Stimulated activated CD8-positive, alpha-beta memory T cell treated with anti-CD3 and anti-CD28 coated beads, Interleukin-15, amount 100 ng/mL, for 48 hours (primary cell): ENCODE measurements around the gene ESYT2.
"Not testable (repeated sequence)": the region's sequence is repeated elsewhere in the genome, so short reads cannot be mapped to it uniquely, and the experiment has no call there.

ENCODE experiments used
- DNase-seq, 2 donors: peaks; one replicate each; pipeline ENCODE4 v3.0.0-alpha.2; 2020; ENCODE audit warnings: low read depth in 2 of 2

The ESYT2 gene

GRCh38 chr7:158697597-158697996 is 131.7 kb downstream of the ESYT2 start:
- DNase-seq: not testable (repeated sequence)

DNA sequence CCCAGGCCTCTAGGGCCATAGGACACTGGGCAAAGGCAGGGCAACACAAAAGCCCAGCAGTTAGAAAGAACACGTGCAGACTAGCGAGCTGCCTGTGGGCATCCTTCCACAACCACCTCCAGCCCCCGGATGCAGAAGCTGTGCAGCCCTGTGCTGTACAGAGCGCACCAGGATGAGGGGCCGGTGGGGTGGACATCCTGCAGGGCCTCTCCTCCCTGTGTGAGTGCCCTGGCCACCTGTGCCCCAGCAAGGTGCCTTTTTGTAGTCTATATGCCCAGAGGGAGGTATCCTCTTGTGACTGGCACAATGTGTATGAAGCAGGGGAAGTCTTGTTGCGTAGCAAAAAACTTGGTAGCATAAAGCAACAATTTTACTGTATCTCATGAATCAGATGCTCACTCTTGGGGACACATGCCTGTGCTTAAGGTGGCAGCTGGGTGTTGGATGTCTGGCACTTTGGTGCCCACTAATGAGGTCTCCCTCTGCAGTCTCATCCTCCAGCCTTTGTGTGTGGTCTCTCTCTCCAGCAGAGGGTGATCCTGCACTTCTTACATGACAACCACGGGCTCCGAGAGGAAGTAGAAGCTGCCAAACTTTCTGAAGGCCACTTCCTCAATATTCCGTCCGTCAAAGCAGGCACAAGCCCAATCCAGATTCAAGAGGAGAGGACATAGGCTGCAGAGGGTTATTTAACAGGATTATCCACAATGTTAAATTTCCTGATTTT is 133.4 kb downstream of the ESYT2 start:
- no peak for DNase-seq

- DNase-seq: no peak
These were observed 134.3 kb downstream of the ESYT2 start for GRCh38 chr7:158695056-158695455.

- DNase-seq: no peak
These were observed 134.7 kb downstream of the ESYT2 start for GRCh38 chr7:158694650-158695049.

DNA sequence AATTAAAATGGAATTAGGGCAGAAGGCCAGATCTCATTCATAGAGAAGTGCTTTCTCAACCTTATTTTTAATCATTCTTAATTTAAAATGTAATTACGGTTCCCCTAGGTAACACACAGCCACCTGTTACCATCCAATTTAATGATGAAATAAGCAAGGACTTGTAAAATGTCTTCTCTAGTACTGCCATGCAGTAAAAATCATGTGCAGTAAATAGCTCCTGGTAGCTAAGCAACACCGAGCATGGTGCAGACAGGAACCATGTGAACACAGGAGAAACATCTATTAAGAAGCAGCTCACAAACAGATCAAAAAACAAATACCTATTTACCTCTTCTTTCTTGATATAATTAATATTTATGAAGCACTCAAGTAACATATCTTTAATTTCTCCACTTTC is 139.8 kb downstream of the ESYT2 start:
- DNase-seq: no peak

DNA sequence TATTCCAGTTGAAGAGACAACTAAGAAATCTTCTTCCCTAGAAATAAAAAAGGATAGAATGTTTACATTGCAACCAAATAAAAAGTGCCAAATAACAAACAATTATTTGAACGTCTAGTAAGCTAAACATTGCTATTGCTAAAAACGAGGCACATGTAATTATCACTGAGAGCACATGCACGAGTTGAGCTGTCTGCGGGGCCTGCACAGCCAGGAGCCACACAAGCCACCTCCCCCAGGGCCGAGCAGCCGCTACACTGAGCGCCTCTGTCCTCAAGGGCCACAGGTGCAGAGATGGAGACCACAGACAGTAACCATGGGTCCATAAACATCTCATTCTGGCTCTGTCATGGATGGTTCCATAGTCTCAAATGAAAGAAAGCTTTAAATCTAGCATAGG is 141.9 kb downstream of the ESYT2 start:
- no peak for DNase-seq

DNA sequence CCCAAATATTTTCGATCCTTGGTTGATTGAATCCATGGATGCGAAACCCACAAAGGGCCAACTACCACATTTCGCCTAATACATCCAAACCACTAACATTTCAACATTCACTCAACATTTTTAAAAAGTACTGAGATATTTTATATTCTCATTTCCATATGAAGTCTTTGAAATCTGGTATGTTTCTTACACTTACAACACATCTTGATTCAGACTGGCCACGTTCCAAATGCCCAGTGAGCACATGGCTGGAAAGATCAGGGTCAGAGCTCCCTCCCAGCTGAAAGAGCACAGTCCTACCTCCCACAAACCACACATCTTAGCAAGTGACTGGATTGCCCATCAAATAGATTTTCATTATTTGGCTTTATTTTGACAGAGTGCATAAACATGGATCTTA is 143.6 kb downstream of the ESYT2 start:
- DNase-seq: no peak

- no peak for DNase-seq
These were observed 145.0 kb downstream of the ESYT2 start for GRCh38 chr7:158684329-158684728.

DNA sequence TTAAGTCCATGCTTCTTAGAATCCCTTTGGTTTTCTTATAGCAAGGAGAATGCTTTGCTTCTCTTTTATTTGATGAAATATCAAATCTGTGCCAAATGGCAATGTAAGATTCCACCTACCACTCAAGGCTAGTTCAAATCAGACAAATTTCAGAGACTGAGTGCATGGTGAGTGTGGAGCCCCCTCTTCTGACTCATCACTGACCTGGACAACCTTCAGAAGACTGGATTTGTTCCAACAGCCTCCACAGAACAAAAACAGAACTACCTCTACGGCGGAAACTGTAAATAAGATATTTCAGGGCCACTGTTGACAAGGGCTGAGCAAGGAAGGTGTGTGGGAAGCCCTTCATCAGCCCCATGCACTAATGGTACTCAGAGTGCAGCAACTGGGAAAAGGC is 145.8 kb downstream of the ESYT2 start:
- DNase-seq: no peak

- DNase-seq: no peak
These were observed 146.9 kb downstream of the ESYT2 start for GRCh38 chr7:158682456-158682855.
